Liver (tissue), 9 donors: Measurements from ENCODE around the gene UQCRH. TPM values are rescaled to one million over a fixed set of nuclear protein-coding genes. Genes with fewer than 3 reads are reported as not detected.
A peak's percentile ranks its signal among the peaks of the same experiment; 100 is the strongest.
"Not testable (repeated sequence)": the region's sequence is repeated elsewhere in the genome, so short reads cannot be mapped to it uniquely, and the experiment has no call there.

ENCODE experiments used
- DNase-seq: peaks from one replicate; pipeline ENCODE4 v3.0.0-alpha.2; 2017; ENCODE audit warnings: low spot score
- H3K27ac ChIP-seq, 2 donors: one replicate each; pipeline ENCODE4 v1.7.0; 2013; ENCODE audit warnings: inconsistent platforms in 2 of 2, low read length in 2 of 2, control low read depth in 1 of 2, low read depth in 1 of 2, mild to moderate bottlenecking in 1 of 2
- H3K27me3 ChIP-seq, 4 donors: one replicate each; pipeline versions ENCODE4 v1.6.1 to v1.7.0; 2013; ENCODE audit warnings: low read length in 3 of 4, inconsistent platforms in 1 of 4, mild to moderate bottlenecking in 1 of 4, moderate library complexity in 1 of 4; ENCODE audit not compliant: control insufficient read depth in 4 of 4, insufficient read depth in 4 of 4
- H3K36me3 ChIP-seq, 4 donors: one replicate each; pipeline versions ENCODE4 v1.6.1 to v1.7.0; 2013; ENCODE audit warnings: low read length in 3 of 4, mild to moderate bottlenecking in 3 of 4, low read depth in 1 of 4, moderate library complexity in 1 of 4; ENCODE audit not compliant: control insufficient read depth in 4 of 4, insufficient read depth in 3 of 4
- H3K4me1 ChIP-seq, 4 donors: one replicate each; pipeline versions ENCODE4 v1.6.1 to v1.7.0; 2013; ENCODE audit warnings: low read length in 3 of 4, mild to moderate bottlenecking in 3 of 4, moderate library complexity in 1 of 4; ENCODE audit not compliant: control insufficient read depth in 4 of 4, insufficient read depth in 4 of 4
- H3K4me3 ChIP-seq, 3 donors: one replicate each; pipeline versions ENCODE4 v1.6.1 to v1.7.0; 2013; ENCODE audit warnings: low read length in 3 of 3, control low read depth in 1 of 3, low read depth in 1 of 3, mild to moderate bottlenecking in 1 of 3
- H3K9ac ChIP-seq, 2 donors: one replicate each; pipeline ENCODE4 v1.7.0; 2013; ENCODE audit warnings: low read length in 2 of 2, mild to moderate bottlenecking in 2 of 2, moderate library complexity in 2 of 2, control low read depth in 1 of 2, low read depth in 1 of 2
- H3K9me3 ChIP-seq, 4 donors: one replicate each; pipeline versions ENCODE4 v1.6.1 to v1.7.0; 2013; ENCODE audit warnings: low read length in 3 of 4; ENCODE audit not compliant: control insufficient read depth in 4 of 4
- ATF3 ChIP-seq: IDR thresholded peaks from 2 replicates; pipeline ENCODE4 v1.6.1; 2016; ENCODE audit warnings: antibody characterized with exemption
- FOXA1 ChIP-seq: IDR thresholded peaks from 2 replicates; pipeline ENCODE4 v1.6.1; 2016; ENCODE audit warnings: antibody characterized with exemption
- HNF4A ChIP-seq, 2 donors: conservative IDR thresholded peaks; 2 replicates each; pipeline ENCODE4 v1.6.1; 2016; ENCODE audit warnings: antibody characterized with exemption in 2 of 2, mild to moderate bottlenecking in 2 of 2
- HNF4G ChIP-seq: IDR thresholded peaks from 2 replicates; pipeline ENCODE4 v1.6.1; 2016; ENCODE audit warnings: antibody characterized with exemption
- JUND ChIP-seq, 2 donors: IDR thresholded peaks; 2 replicates each; pipeline ENCODE4 v1.6.1; 2016; ENCODE audit warnings: antibody characterized with exemption in 2 of 2
- NR2F2 ChIP-seq: IDR thresholded peaks from 2 replicates; pipeline ENCODE4 v1.6.1; 2016; ENCODE audit warnings: antibody characterized with exemption
- YY1 ChIP-seq: IDR thresholded peaks from 2 replicates; pipeline ENCODE4 v1.6.1; 2016; ENCODE audit warnings: antibody characterized with exemption, mild to moderate bottlenecking
- WGBS: extraction: QIAGEN DNeasy Blood & Tissue Kit; methylation state at CpG from one replicate; pipeline ENCODE4 v1.1.7; 2013; 5-methylcytosine and 5-hydroxymethylcytosine counted together
- polyA plus RNA-seq, 2 donors: library from polyadenylated mRNA; stranded (reverse) in 1 of 2; unstranded in 1 of 2; fragments of 200-250 nt in 1 of 2; fragments of >200 nt in 1 of 2; fragmentation: Nextera tagmentation in 1 of 2; extraction: Ambion mirVana in 1 of 2; gene quantifications; one replicate each; pipeline versions ENCODE4 v1.2.1 to v1.2.3, GENCODE V29; 2013 to 2015
- total RNA-seq, 2 donors: library from RNA; depleted of rRNA; stranded (reverse); fragments of >200 nt; gene quantifications; one replicate each; pipeline ENCODE4 v1.2.3, GENCODE V29; 2014
- TF ChIP-seq, protein P1 (sequence below): IDR thresholded peaks from 2 replicates; pipeline ENCODE4 v1.6.1; 2016; ENCODE audit warnings: antibody characterized with exemption
- TF ChIP-seq, protein P2 (sequence below): fragments of 150-350 bp; IDR thresholded peaks from 2 replicates; pipeline ENCODE4 v1.5.1; 2017; ENCODE audit warnings: improper control_type of control experiment, low read depth, low read length; ENCODE audit not compliant: missing input control
- TF ChIP-seq, protein P3 (sequence below): IDR thresholded peaks from 2 replicates; pipeline ENCODE4 v1.6.1; 2016; ENCODE audit warnings: antibody characterized with exemption
- donor health status: healthy.
- donor health status: healthy.
- donor health status: healthy.
- donor health status: healthy.
- donor health status: healthy.

UQCRH gene
- total and polyA plus RNA-seq, 4 donors: 158 to 220 (median 201) TPM

DNA sequence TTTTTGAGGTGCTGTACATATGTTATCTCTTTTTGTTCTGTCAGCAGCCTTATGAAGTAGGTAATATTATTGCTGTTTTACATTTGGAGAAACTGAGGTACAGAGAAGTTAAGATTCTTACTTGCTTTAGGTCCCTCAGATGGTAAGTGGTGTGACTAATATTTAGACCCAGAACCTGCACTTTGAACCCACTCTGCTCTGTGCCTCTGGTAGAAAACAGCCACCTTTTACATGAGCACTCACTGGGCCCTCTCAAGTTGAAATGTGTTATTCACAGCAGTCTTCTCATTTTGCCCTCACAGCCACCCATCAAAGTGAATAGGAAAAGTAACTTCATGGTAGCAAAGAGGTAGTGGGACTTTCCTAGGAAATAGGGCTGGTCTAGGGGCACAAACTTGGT is 41.8 kb downstream of the UQCRH start:
- Histone ChIP-seq H3K27ac (no peak overlapping the region), H3K36me3 (peaks cover 2 to 32% (median 17%) of the 10 kb centered on the region in 4 donors), H3K27me3 (no peaks in the 10 kb centered on the region), H3K4me3 (no peak overlapping the region), H3K9ac (no peak overlapping the region), H3K4me1 (peaks cover 0 to 7% (median 6%) of the 10 kb centered on the region in 4 donors), H3K9me3 (no peaks in the 10 kb centered on the region)
- no peak for DNase-seq
- TF ChIP-seq FOXA1 (no peak), HNF4G (no peak), HNF4A (conservative IDR thresholded peaks at IDR 0.05) (peak; percentile 8 to 33), YY1 (no peak)
- TF ChIP-seq, protein P1, sequence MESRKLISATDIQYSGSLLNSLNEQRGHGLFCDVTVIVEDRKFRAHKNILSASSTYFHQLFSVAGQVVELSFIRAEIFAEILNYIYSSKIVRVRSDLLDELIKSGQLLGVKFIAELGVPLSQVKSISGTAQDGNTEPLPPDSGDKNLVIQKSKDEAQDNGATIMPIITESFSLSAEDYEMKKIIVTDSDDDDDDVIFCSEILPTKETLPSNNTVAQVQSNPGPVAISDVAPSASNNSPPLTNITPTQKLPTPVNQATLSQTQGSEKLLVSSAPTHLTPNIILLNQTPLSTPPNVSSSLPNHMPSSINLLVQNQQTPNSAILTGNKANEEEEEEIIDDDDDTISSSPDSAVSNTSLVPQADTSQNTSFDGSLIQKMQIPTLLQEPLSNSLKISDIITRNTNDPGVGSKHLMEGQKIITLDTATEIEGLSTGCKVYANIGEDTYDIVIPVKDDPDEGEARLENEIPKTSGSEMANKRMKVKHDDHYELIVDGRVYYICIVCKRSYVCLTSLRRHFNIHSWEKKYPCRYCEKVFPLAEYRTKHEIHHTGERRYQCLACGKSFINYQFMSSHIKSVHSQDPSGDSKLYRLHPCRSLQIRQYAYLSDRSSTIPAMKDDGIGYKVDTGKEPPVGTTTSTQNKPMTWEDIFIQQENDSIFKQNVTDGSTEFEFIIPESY: no peak
- TF ChIP-seq, protein P2, sequence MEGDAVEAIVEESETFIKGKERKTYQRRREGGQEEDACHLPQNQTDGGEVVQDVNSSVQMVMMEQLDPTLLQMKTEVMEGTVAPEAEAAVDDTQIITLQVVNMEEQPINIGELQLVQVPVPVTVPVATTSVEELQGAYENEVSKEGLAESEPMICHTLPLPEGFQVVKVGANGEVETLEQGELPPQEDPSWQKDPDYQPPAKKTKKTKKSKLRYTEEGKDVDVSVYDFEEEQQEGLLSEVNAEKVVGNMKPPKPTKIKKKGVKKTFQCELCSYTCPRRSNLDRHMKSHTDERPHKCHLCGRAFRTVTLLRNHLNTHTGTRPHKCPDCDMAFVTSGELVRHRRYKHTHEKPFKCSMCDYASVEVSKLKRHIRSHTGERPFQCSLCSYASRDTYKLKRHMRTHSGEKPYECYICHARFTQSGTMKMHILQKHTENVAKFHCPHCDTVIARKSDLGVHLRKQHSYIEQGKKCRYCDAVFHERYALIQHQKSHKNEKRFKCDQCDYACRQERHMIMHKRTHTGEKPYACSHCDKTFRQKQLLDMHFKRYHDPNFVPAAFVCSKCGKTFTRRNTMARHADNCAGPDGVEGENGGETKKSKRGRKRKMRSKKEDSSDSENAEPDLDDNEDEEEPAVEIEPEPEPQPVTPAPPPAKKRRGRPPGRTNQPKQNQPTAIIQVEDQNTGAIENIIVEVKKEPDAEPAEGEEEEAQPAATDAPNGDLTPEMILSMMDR: no peak

DNA sequence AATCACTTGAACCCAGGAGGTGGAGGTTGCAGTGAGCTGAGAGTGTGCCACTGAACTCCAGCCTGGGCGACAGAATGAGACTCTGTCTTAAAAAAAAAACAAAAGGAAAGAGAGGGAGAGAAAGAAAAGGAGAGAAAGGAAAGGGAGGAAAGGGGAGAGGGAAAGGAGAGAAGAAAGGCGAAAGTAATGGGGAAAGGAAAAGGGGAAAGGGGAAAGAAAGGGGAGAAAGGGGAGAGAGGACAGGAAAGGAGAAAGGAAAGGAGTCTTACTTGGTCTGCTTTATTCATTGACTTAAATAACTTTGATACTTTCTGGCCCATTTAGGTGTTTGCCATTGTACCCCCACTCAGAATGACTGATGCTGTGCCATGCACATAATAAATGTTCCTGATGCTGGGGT is 48.9 kb downstream of the UQCRH start:
- Histone ChIP-seq H3K36me3 (peaks cover 4 to 54% (median 33%) of the 10 kb centered on the region in 4 donors), H3K9me3 (no peaks in the 10 kb centered on the region), H3K27ac (no peak overlapping the region), H3K27me3 (no peaks in the 10 kb centered on the region), H3K4me1 (no peaks in the 10 kb centered on the region), H3K4me3 (no peak overlapping the region), H3K9ac (no peak overlapping the region)
- no peak for DNase-seq
- TF ChIP-seq, protein P3, sequence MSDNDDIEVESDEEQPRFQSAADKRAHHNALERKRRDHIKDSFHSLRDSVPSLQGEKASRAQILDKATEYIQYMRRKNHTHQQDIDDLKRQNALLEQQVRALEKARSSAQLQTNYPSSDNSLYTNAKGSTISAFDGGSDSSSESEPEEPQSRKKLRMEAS: no peak
- no peak for TF ChIP-seq ATF3
- no peak for TF ChIP-seq HNF4G
- TF ChIP-seq NR2F2: no peak
- no peak for TF ChIP-seq JUND (IDR thresholded peaks at IDR 0.05)
- TF ChIP-seq, protein P1: no peak
- 90% methylated on average over 2 of the region's 2 CpGs for WGBS

- H3K27me3 ChIP-seq: not testable (repeated sequence)
Observed at GRCh38 chr1:46355920-46356319, 52.4 kb downstream of the UQCRH start.

More at GRCh38 chr1:46355920-46356319, 52.4 kb downstream of the UQCRH start:
- not testable (repeated sequence) for H3K9me3 ChIP-seq, H3K27ac ChIP-seq, H3K4me3 ChIP-seq, H3K4me1 ChIP-seq, H3K9ac ChIP-seq, DNase-seq
- WGBS: 86% methylated on average over 5 of the region's 5 CpGs
- peaks cover 4 to 51% (median 33%) of the 10 kb centered on the region in 4 donors for H3K36me3 ChIP-seq
